ENCODE results near the gene MYH6. TPM values are rescaled to one million over a fixed set of nuclear protein-coding genes. Genes with fewer than 3 reads are reported as not detected.

MYH6 gene
- total and polyA plus RNA-seq, 2 donors (not counting 1 experiment from before 2014, with no cell fraction given), result not detected

DNA sequence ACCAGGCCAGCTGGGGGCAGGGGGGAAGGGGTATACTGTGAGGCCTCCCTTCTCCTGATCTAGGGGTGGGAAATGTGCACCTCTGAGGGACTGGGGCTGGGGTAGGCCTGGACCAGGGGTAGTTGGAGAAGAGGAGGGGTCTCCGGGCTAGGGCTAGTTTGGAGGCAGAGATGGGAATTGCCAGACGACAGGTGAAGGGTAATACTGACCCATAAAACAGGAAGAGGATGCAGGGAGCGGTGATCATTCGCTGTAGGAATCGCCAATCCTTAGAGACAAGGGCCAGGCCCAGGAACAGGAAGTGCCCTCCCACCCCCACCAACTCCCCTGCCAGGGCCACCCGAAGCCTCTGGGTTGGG lies 59.8 kb downstream of the MYH6 start:
- CTCF ChIA-PET, result no interaction called here
- H4K20me1 ChIP-seq (ENCODE audit: control insufficient read depth, insufficient read depth, low read length, poor library complexity, severe bottlenecking), result no peaks in the 10 kb centered on the region
- H3K4me3 ChIP-seq (ENCODE audit: control extremely low read depth in 1 of 5, extremely low read depth in 1 of 5, insufficient read depth in 1 of 5, low read depth in 2 of 5, low read length in 4 of 5), result no peak overlapping the region
- no peak overlapping the region for H3K4me2 ChIP-seq (replicated peaks; ENCODE audit: low read depth, low read length, poor library complexity, severe bottlenecking)
- Mint-ChIP-seq H3K27ac (no peak overlapping the region), H3K4me1 (peaks cover 13% of the 10 kb centered on the region), H3K4me3 (no peak overlapping the region), H3K27me3 (peaks cover 33% of the 10 kb centered on the region), H3K9me3 (ENCODE audit: insufficient read depth) (no peaks in the 10 kb centered on the region)
- H3K27ac ChIP-seq (ENCODE audit: low read length in 2 of 2), result no peak overlapping the region
- no peaks in the 10 kb centered on the region for H3K79me2 ChIP-seq (ENCODE audit: control insufficient read depth, insufficient read depth, low read length)
- H3K9ac ChIP-seq (ENCODE audit: low read length), result no peak overlapping the region
- intact Hi-C loops (cut with micrococcal nuclease), result no loop called here
- TF ChIP-seq EZH2 (IDR thresholded peaks at IDR 0.05; ENCODE audit: borderline replicate concordance, insufficient read depth, low read depth, low read length, poor library complexity, severe bottlenecking), result no peak
- TF ChIP-seq, protein P1, sequence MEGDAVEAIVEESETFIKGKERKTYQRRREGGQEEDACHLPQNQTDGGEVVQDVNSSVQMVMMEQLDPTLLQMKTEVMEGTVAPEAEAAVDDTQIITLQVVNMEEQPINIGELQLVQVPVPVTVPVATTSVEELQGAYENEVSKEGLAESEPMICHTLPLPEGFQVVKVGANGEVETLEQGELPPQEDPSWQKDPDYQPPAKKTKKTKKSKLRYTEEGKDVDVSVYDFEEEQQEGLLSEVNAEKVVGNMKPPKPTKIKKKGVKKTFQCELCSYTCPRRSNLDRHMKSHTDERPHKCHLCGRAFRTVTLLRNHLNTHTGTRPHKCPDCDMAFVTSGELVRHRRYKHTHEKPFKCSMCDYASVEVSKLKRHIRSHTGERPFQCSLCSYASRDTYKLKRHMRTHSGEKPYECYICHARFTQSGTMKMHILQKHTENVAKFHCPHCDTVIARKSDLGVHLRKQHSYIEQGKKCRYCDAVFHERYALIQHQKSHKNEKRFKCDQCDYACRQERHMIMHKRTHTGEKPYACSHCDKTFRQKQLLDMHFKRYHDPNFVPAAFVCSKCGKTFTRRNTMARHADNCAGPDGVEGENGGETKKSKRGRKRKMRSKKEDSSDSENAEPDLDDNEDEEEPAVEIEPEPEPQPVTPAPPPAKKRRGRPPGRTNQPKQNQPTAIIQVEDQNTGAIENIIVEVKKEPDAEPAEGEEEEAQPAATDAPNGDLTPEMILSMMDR (IDR thresholded peaks at IDR 0.05), result no peak
- no peaks in the 10 kb centered on the region for H3K36me3 ChIP-seq (replicated peaks in 1 of 2; ENCODE audit: control extremely low read depth in 1 of 2, control insufficient read depth in 1 of 2, extremely low read depth in 1 of 2, insufficient read depth in 2 of 2, low read length in 1 of 2)
- H3K4me1 ChIP-seq (ENCODE audit: control insufficient read depth in 2 of 2, insufficient read depth in 2 of 2, low read length in 2 of 2), result peaks cover 11 to 15% of the 10 kb centered on the region in 2 donors
- peaks cover 0 to 34% (median 20%) of the 10 kb centered on the region in 4 experiments for H3K27me3 ChIP-seq (replicated peaks in 1 of 4; ENCODE audit: control extremely low read depth in 1 of 4, control insufficient read depth in 3 of 4, insufficient read depth in 4 of 4, low read length in 3 of 4)
- no peak overlapping the region for H2AFZ ChIP-seq (ENCODE audit: insufficient read depth, low read depth, low read length, poor library complexity, severe bottlenecking)
- H3K9me3 ChIP-seq (ENCODE audit: control extremely low read depth in 1 of 3, control insufficient read depth in 2 of 3, insufficient read depth in 1 of 3, low read length in 2 of 3), result peaks cover 0 to 4% (median 3%) of the 10 kb centered on the region in 3 donors
- ATAC-seq (ENCODE audit: low read depth) (no peak), DNase-seq (no peak)
- 93% methylated on average over 3 of the region's 6 CpGs for WGBS (ENCODE audit: insufficient coverage)
- POLR2A ChIA-PET, result no interaction called here

DNA sequence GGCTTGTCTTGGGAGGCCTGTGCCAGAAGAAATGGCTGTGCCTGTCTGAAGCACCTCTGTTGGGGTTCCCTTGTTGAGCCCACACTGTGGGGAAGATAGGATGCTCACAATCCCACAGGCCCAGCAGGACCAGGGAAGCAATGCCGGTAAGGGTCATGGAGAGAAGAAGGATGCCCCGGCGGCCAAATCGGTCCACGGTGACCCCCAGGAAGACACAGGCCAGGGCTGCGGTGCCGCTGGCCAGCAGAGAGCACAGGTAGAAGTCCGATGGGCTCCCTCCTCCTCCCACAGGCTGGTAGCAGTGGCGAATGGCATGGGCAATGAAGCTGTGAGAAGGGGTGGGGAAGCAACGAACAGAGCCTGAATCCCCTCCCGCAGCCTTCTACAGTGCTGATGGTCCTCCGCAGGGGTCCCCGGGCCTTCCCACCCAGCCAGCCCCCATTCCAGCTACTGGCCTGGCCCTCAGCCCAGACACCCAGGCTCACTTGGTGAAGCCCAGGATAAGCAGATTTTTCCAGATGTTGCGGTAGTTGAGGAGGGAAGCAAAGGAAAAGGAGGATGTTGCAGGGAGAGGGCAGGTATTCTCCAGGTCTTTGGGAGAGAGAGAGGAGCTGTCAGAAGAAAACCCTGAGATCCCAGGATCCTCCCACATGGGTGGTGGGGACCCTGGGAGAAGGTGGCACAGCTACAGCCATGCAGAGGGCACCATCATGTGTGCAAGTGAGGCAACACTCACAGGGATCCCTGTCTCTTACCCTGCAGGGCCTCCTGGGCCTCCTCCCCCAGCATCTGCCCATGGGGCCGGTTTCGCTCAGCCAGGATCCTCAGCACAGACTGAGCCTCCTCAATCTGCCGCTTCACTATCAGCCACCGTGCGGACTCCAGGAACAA lies 60.4 kb downstream of the MYH6 start:
- no peaks in the 10 kb centered on the region for H3K79me2 ChIP-seq (ENCODE audit: control insufficient read depth, insufficient read depth, low read length)
- intact Hi-C loops (cut with micrococcal nuclease), result no loop called here
- no peak overlapping the region for H3K27ac ChIP-seq (ENCODE audit: low read length in 2 of 2)
- DNase-seq (no peak), ATAC-seq (ENCODE audit: low read depth) (no peak)
- H3K4me1 ChIP-seq (ENCODE audit: control insufficient read depth in 2 of 2, insufficient read depth in 2 of 2, low read length in 2 of 2), result peaks cover 7 to 11% of the 10 kb centered on the region in 2 donors
- H3K36me3 ChIP-seq (replicated peaks in 1 of 2; ENCODE audit: control extremely low read depth in 1 of 2, control insufficient read depth in 1 of 2, extremely low read depth in 1 of 2, insufficient read depth in 2 of 2, low read length in 1 of 2), result no peaks in the 10 kb centered on the region
- Mint-ChIP-seq H3K9me3 (ENCODE audit: insufficient read depth) (no peaks in the 10 kb centered on the region), H3K4me3 (no peak overlapping the region), H3K27me3 (peaks cover 30% of the 10 kb centered on the region), H3K27ac (no peak overlapping the region), H3K4me1 (peaks cover 7% of the 10 kb centered on the region)
- POLR2A ChIA-PET, result no interaction called here
- H3K9me3 ChIP-seq (ENCODE audit: control extremely low read depth in 1 of 3, control insufficient read depth in 2 of 3, insufficient read depth in 1 of 3, low read length in 2 of 3), result peaks cover 0 to 3% (median 2%) of the 10 kb centered on the region in 3 donors
- no peak overlapping the region for H2AFZ ChIP-seq (ENCODE audit: insufficient read depth, low read depth, low read length, poor library complexity, severe bottlenecking)
- TF ChIP-seq, protein P1 (IDR thresholded peaks at IDR 0.05), result no peak
- TF ChIP-seq EZH2 (IDR thresholded peaks at IDR 0.05; ENCODE audit: borderline replicate concordance, insufficient read depth, low read depth, low read length, poor library complexity, severe bottlenecking), result no peak
- CTCF ChIA-PET, result no interaction called here
- no peak overlapping the region for H3K4me2 ChIP-seq (replicated peaks; ENCODE audit: low read depth, low read length, poor library complexity, severe bottlenecking)
- WGBS (ENCODE audit: insufficient coverage), result 96% methylated on average over 9 of the region's 19 CpGs
- no peak overlapping the region for H3K9ac ChIP-seq (ENCODE audit: low read length)
- H3K27me3 ChIP-seq (replicated peaks in 1 of 4; ENCODE audit: control extremely low read depth in 1 of 4, control insufficient read depth in 3 of 4, insufficient read depth in 4 of 4, low read length in 3 of 4), result peaks cover 0 to 28% (median 18%) of the 10 kb centered on the region in 4 experiments
- H3K4me3 ChIP-seq (ENCODE audit: control extremely low read depth in 1 of 5, extremely low read depth in 1 of 5, insufficient read depth in 1 of 5, low read depth in 2 of 5, low read length in 4 of 5), result no peak overlapping the region
- no peaks in the 10 kb centered on the region for H4K20me1 ChIP-seq (ENCODE audit: control insufficient read depth, insufficient read depth, low read length, poor library complexity, severe bottlenecking)
